B cell (primary cell): ENCODE measurements around the gene FPR1.

ENCODE experiments used
- EZH2 ChIP-seq: IDR thresholded peaks from 2 replicates; pipeline ENCODE4 v1.6.1; 2012; ENCODE audit warnings: borderline replicate concordance, low read depth, mild to moderate bottlenecking, moderate library complexity, low read length; ENCODE audit not compliant: insufficient read depth, poor library complexity, severe bottlenecking
- TF ChIP-seq, protein P1 (sequence below): fragments of 200-600 bp; IDR thresholded peaks from one replicate; pipeline ENCODE4 v1.8.0; 2022; ENCODE audit warnings: antibody characterized with exemption, mild to moderate bottlenecking

- no peak for TF ChIP-seq EZH2
- TF ChIP-seq, protein P1, sequence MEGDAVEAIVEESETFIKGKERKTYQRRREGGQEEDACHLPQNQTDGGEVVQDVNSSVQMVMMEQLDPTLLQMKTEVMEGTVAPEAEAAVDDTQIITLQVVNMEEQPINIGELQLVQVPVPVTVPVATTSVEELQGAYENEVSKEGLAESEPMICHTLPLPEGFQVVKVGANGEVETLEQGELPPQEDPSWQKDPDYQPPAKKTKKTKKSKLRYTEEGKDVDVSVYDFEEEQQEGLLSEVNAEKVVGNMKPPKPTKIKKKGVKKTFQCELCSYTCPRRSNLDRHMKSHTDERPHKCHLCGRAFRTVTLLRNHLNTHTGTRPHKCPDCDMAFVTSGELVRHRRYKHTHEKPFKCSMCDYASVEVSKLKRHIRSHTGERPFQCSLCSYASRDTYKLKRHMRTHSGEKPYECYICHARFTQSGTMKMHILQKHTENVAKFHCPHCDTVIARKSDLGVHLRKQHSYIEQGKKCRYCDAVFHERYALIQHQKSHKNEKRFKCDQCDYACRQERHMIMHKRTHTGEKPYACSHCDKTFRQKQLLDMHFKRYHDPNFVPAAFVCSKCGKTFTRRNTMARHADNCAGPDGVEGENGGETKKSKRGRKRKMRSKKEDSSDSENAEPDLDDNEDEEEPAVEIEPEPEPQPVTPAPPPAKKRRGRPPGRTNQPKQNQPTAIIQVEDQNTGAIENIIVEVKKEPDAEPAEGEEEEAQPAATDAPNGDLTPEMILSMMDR = no peak
Observed at GRCh38 chr19:51706296-51706695, 45.4 kb downstream of the FPR1 start.
